GM04503 (cell line): Measurements from ENCODE around the gene CYGB.

Experiments used
- DNase-seq: peaks from one replicate; pipeline ENCODE4 v3.0.0-alpha.2; 2012; ENCODE audit warnings: low read depth

The CYGB gene

DNA sequence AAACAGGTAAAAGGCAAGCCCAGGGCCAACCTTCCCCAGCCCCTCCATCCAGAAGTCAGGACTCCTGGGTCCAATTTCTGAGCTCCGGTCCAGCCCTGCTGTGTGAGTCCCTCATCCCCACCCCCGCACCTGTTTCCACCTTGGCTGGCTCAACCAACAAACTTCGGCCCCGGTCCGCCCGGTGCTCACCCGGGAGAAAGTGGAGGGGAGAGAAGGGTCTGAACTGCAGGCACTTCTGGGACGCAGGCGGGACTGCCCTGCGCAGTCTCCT lies 36.8 kb downstream of the CYGB start:
- no peak for DNase-seq

DNA sequence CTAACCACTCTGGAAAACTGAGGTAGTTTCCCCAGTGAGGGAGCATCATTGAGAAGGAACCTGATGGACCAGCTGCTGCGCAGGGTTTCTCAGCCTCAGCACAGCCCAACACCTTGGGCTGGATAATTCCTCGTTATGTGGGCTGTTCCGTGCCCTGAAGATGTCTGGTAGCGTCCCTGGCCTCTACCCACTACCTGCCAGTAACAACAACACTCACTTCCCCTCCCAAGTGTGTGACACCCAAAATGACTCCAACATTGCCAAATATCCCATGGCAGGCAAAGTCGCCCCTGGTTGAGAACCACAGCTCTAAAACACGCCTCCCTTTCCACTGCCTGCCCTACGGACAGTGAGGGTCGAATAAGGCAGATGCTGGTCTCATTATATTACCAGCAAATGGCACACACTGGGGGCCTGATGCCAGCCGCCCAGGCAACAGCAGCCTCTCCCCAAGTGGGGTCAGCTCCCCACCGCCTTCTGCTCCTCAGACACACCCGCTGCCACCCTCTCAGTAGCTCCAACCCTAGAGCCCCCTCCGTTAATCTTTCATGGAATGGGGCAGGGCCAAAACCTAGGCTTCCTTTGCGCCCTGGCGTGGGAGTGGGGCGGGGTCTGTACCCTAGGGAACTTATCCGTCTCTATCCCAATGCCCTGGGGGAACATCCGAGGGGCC lies 37.3 kb downstream of the CYGB start:
- DNase-seq = no peak

DNA sequence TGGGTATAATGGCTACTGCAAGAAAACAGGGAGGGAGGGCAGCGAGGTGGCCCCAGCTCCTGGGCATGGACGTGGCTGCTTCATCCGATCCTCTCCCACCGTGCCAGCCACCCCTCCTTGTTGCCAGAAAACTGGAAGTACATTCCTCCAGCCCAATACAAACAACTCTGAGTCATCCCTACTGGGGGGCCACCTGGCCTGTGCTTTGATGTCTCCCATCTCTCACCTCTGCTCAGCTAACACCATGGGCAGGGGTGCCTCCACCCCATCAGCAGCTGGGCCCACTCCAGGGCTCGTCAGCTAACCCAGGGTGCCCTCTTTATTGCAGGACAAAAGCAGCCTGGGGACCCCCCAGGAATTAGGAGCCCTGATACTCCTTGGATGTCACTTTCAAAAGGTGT lies 38.2 kb downstream of the CYGB start:
- no peak for DNase-seq

DNA sequence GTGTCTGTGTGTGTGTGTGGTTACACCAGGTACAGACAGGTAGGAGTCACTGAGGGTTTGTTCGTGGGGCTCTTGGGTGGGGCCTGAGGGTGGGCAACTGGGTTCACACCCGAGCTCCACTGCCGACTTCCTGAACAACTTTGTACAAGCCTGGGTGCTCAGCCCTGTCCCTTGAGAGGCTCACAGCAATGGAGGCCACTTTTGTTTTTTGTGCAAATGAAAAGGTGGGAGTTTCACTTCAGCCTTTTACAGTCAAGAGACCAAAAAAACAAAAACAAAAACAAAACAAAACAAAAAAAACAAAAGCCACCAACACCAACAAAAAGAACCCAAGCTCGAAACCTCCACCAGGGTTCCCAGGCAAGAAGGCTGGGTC lies 38.6 kb downstream of the CYGB start:
- no peak for DNase-seq

DNA sequence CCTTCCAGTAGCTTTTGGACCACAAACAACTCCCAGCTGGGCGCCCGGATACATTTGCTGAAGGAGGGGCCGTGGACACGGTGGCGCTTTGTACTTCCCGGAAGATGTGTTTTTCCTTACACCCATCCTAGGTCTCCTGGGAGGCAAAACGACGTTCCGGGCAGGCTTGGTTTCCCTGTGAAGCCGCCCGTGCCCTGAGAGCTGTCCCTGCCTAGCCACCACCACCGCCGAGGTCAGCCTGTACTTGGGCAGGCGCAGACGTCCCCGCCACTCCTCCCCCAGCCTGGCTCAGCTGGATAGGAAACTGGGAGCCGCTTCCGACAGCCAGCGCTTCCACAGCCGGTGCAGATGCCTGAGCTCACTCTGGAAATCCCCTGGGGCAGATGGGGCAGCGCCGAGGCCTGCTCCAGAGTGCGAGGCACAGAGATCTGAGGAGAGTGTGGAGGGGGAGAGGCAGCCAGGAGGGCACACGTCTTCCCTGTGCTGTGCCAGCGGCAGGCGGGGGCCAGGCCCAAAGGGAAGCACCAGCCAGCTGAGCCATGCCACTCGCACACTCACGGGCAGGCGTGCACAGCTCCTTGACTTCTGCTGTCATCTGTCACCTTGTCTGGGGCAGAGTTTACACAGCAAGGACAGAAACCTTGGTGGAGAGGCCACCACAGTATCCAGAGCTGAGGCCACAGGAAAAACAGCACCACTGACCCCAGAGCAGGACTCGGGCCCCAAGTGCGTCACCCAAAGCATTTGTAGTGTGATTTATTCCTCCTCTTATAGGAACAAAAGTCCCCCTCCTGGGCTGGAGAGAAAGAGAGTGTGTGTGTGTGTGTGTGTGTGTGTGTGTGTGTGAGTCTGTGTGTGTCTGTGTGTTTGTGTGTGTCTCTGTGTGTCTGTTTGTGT lies 39.3 kb downstream of the CYGB start:
- DNase-seq = peak; percentile 39

DNA sequence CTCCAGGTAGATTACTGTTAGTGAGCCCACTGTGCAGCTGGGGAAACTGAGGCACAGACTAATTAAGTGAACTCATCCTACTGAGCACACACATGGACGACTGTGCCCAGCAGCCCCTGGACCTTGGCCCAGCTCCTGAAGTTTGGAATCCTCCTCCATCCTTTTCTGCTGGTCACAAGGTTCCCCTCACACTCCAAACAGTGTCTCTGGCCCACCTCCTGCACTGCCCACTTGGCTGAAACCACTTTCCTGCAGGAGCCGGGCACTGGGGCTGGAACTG lies 39.9 kb downstream of the CYGB start:
- no peak for DNase-seq

DNA sequence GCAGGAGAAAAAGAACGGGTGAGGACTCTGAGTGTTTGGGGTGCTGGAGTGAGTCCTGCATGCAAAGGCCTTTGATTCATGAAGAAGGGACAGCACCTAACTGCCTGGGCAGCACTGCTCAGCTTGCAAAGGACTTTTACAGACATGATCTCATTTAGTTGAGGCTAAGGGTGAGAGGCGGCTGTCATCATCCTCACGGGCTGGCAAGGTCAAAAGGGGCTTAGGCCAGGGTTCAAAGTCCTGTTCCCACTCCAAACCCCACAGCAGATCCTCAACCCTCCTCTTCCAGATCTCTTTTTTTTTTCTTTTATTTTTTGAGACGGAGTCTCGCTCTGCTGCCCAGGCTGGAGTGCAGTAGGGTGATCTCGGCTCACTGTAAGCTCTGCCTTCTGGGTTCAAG lies 41.0 kb downstream of the CYGB start:
- no peak for DNase-seq

DNA sequence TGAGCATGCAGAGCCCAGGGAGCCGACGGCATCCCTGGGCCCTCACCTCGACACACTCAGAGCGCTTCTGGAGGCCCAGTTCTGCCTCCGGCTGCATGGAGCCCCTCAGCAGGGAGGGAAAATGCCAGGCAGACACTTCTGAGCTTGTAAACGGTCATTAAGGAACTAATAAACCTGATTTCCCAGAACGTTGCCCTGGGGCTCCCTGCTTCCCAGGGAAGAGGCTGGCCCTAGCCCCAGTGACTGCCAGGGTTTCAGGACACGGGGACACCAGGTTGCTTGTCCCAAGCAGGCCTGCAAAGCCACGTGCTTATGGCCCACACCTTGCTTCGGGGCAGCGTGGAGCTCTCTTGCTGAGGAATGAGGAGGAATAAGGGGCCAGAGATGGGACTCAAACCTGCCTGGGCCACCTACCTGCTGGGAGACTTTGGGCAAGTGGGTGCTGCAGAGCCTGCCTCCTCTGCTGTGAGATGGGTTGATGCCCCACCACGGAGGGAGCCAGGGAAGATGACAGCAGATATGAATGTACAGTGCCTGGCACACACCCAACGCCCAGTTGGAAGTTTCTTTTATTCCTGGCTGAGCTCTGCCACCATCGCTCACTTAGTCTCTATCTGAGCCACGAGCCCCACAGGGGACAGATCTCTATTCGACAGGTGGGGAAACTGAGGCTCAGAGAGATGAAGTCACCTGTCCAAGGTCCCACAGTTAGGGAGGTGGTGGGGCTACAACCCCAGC lies 41.7 kb downstream of the CYGB start:
- no peak for DNase-seq

DNA sequence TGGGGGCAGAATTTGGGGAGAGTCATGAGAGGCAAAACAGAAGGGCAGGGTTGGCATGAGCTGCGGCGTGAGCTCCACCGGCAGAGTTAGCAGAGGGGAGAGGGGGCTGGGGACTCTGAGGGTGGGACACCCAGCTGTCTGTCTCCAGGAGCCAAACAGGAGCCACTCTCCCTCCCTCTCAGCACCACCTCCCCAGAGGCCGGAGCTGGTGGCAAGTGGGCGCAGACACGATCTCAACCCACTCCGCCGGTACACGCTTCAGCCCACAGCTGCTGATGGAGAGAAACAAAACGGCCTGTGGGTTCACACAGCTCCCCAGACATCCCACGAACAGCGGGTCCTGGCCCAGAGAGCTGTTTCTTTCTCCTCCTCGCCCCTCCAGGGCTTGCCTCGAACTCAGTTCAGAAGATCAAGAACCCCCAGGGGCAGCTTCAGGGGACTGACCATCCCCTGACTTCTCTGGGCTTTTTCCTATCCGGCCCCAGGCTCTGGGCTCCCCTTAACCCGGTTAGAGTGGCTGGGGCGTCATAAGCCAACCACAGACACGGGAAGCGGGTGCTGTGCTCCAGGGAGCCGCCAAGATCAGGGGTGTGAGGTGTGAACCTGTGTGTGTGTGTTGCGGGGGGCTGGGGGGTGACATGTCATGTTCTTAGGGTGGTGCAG lies 43.9 kb downstream of the CYGB start:
- DNase-seq = no peak

DNA sequence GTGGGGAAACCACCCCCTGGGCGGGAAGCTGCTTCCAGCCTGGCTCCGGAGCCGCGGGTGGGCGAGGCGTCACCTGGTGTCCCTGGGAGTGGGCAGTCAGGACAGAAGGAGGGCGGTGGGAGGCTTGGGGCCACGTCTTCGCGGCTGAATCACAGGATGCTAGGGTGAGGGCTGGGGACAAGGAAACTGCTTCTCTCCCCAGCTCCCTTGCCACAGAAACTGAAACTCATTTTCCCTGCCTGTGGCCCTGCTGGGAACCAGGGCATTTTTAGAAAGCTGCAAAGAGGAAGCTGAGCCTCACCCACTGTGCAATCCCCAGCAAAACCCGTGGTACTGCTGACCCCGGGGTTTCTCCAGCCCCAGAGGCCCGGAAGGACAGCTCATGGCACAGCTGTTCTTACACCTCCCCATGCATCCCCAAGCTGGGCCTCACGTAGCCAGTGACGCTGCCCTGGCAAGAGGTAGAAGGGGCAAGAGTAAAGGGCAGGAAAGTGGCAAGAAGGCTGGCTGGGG lies 44.5 kb downstream of the CYGB start:
- peak; percentile 23 for DNase-seq

DNA sequence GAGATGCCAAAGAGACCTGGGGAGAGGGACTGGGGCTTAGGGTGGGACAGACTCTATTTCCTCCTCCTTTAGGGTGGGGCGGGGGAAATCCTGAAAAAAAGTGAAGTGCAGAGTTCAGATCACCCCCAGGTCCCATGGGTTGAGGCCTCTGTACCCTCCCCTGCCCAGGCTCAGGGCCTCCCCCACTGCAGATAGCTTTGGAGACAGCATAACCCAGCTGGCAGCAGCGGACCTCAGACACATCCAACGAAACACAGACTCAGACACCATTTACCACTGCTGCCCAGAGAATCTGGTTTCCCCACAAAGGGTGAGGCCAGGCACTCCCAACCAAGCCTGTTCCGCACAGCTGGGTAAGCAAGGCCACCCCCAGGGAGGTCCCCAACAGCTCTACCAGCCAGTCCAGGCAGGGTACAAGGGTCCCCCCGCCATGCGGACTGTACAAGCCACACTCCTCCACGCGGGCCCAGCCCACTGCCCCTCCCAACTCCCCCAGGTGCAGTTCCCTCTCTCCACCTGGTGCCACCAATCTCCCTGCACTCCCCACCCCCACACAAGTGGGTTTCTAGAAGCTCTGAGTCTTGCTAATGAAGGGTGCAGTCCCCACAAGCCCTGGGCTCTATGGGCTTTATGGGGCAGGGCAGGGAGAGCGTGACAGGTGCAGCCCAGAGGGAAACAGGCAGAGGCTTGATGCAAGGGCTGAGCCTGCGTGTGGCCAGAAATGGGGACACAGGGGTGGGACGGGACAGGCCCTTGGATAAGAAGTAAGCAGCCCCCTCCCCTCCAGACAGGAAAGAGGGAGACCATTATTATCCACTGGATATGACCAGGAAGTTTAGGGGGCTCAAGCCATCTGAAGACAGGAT lies 45.2 kb downstream of the CYGB start:
- DNase-seq = no peak

DNA sequence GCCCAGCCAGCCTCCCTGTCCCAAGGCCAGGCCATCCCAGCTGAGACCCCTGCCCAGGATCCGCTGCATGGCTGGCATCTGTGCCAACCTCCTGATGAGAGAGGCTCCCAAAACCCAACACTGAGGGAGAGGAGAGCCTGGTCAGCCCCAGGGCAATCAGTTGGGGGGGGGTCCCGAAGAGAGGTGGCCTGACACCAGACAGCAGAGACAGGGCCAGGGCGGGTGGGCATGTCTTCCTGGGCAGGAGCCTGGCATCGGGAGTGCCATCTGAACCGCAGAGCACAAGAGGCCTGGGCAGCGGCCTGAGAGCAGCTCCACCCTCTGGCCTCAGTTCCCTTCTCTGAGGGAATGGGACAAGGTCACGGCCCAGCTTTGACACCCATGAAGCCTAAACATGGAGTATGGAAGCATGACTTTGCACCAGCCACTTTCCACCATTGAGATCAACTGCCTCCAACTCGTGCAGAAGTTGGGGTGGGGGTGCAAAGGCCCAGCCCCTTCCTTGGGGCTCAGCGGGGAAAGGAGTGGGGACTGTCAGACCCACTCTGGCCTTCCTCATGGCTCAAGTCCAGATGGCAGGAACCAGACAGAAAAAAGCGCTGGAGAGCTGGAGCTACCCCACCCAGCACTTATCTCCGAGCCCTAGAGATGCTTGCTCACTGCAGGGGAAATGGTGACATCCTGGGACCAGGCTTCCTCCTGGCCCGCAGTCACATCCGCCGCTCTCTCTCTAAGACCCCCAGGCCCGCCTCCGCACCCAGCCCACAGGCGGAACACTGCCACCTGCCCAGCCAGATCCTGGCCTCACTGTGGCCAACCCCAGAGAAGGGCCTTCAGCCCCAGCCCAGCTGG lies 46.0 kb downstream of the CYGB start:
- no peak for DNase-seq

DNA sequence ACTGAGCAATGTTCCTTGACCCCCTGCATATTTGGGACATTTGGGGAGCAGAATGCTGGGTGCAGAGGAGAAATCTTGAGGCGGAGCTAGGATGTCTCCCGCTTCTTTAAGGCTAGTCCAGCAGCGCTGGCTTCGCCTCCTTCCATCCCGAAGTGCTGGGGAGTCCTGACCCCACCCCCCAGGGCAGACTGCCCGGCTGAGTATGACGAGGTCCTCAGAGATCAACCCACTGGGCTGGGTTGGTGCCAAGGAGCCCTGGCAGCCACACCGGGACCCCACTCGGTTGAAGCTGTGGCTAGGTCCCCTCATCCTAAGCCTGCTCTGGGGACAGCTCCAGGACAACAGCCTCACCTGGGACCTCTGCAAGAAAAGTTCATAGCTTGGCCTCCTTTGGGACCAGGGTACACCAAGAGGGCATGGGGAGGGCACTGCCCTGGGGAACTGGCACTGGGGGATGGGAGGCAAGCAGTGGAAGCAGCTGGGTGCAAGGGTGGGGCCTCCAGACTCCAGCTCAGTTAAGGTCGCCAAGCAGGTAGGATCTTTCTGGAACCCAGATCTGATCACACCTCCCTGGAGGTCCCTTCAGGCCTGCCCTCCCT lies 47.3 kb downstream of the CYGB start:
- DNase-seq = no peak

DNA sequence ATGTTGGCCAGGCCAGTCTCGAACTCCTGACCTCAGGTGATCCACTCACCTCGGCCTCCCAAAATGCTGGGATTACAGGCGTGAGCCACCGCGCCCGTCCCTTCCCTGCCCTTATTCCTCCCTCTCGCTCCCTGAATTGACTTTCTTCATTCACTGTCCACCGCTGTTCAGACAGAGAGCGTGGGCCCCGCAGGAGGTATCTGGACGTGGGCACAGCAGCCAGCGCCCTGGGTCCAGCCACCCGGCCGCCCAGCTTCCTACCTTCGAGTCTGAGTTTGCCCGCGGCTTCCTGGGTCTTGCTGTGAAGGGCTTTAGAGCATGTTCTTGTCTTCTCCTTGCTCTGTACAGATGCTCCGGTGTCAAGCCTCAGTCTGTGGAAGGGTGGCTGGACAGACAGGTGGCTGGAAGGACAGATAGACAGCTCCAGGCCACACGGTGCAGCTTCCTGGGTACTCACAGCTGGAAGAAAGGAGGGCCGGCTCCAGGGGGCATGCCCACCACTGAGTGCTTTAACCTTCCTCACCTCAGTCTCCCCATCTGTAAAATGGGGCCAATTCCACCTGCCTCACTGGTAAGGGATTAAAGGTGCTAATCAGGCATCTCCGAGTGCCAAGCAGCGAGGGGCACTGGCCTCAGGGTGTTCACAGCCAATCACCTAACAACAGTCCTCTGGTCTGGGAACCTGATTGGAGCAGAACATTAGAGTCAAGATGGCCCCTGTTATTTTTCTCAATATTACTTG lies 49.9 kb downstream of the CYGB start:
- no peak for DNase-seq

DNA sequence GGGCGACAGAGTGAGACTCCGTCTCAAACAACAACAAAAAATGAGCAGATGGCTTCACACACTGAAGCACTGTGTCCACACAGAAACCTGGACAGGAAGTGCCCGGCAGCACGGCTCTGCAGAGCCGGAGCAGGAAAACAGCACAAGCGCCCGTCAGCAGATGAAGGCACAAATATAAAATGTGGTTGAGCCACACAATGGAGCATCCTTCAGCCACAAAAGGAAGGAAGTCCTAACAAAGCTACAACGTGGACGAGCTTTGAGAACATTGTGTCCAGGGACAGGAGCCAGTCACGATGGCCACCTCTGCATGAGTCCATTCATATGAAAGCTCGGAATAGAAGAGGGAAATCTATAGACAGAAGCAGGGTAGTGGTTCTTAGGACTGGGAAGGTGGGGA lies 51.9 kb downstream of the CYGB start:
- no peak for DNase-seq

DNA sequence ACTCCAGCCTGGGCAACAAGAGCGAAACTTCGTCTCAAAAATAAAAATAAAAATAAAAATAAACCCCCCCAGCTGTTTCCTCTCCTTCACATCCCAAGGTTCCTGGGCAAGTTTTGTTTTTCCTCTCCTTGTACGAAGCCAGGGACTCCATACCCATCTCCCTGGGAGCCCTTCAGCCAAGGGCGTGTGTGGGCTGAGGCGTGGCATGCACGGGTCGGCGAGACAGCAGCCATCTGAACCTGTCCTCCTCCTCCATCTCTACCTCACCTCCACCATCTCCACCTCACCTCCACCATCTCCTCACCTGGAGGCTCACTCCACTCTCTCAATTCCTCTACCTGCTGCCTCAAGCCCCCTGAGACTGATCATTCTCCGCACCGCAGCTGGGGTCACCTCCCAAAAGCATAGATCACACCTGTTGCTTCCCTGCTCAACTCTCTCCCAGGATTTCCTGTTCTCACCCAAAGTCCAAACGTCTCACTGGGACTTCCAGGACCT lies 53.2 kb downstream of the CYGB start:
- DNase-seq = no peak

DNA sequence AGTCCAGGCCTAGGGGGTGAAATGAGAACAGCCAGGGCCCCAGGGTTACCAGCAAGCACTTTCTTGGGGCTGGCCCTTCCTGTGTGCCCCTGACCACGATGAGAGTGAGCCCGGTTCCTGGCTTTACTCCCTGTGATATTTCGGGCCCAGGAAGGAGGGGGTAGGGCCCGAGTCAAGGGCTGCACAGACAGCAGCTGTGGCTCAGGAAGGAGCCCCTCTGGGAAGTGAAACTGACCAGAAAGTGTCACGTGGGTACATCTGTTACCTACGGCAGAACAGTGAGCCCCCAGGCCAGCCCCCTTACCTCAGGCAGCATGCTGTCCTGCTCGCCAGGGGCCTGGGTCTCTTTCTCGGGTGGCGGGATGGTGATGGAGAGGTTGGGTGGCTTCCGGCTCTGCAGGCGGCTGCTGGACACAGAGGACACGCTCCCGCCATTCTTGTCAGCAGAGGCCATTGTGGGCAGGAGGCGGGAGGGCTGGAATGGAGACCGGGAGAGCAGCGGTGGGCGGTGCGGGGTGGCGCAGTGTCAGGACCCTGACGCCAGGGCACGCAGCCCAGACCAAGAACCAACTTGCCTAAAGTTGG lies 56.3 kb downstream of the CYGB start:
- no peak for DNase-seq

DNA sequence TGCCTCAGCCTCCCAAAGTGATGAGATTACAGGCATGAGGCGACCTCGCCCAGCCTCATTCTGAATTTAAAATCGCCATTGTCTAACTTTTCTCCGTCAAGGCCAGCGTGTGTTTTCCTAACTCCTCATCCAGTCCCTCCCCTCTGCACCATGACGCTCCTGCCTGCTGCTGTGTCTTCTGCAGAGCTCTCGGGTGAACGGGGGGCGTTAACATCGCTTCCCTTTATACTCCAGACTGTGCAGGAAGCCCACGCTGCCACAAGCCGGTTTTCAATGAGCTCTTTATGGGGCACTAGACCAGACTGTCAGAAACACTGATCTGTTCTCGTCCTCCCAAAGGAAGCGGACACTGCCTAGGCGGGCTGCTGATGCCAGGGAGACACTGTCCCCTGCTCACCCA lies 56.9 kb downstream of the CYGB start:
- no peak for DNase-seq

DNA sequence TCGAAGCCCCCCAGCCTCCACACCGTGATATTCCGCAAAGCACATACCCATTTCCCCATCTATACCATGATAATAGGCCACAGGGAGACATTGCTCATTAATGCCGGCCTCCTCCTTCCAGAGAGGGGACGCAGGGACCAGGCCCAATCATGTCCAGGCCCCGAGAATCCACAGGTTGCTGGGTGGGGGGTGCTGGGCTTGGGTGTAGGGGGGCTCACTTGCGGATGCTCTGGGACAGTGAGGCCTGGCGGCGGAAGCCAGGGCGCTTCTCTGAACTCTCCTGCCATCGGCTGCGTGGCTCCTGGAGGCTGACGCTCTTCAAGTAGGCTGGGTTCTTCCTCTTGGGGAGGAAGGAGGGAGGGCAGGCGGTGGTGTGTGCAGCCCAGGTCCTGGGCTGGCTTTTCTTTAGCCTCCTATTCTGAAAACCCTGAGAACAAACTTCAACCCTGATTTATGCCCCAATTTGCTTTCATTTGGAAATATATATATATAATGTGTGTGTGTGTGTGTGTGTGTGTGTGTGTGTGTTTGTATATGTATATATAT lies 57.9 kb downstream of the CYGB start:
- DNase-seq = no peak
